H1 (cell line): ENCODE results near the gene CFDP1. TPM values are rescaled to one million over a fixed set of nuclear protein-coding genes. Genes with fewer than 3 reads are reported as not detected.

Source experiments
- CTCF ChIA-PET: fragments of 300-600 bp; sonication (Branson Sonifier 250); formaldehyde crosslinking; loops from one replicate; lab custom pipeline; 2021; ENCODE audit not compliant: partially characterized antibody; lab: Charles Lee
- POLR2A ChIA-PET: fragments of 300-600 bp; sonication (Branson Sonifier 250); formaldehyde crosslinking; loops from one replicate; lab custom pipeline; 2021; ENCODE audit warnings: inconsistent platforms; ENCODE audit not compliant: partially characterized antibody; lab: Charles Lee
- DNase-seq, 2 experiments: peaks; one replicate each; pipeline versions ENCODE4 v3.0.0 to v3.0.0-alpha.2; 2010 to 2022; ENCODE audit warnings: low spot score in 2 of 2, low read depth in 1 of 2, mixed read lengths in 1 of 2
- FAIRE-seq: peaks from 2 replicates; lab custom pipeline; 2011; peaks lifted over from hg19 to GRCh38; lab: Jason Lieb, UNC
- H2AFZ ChIP-seq: 2 replicates; pipeline ENCODE4 v1.8.1; 2012; ENCODE audit warnings: low read length, inconsistent platforms
- H2AK5ac ChIP-seq: 2 replicates; pipeline ENCODE4 v1.6.1; 2013; ENCODE audit warnings: low read depth, low read length
- H2BK120ac ChIP-seq: replicated peaks from 2 replicates; pipeline ENCODE3; 2013; ENCODE audit warnings: low read depth, low read length, inconsistent platforms
- H2BK12ac ChIP-seq: 2 replicates; pipeline ENCODE4 v1.6.1; 2013; ENCODE audit warnings: low read depth, low read length
- H2BK15ac ChIP-seq: 2 replicates; pipeline ENCODE4 v1.6.1; 2013; ENCODE audit warnings: low read length
- H2BK20ac ChIP-seq: 2 replicates; pipeline ENCODE4 v1.6.1; 2013; ENCODE audit warnings: low read length
- H2BK5ac ChIP-seq: 2 replicates; pipeline ENCODE4 v1.6.1; 2013; ENCODE audit warnings: low read depth, low read length
- H3K14ac ChIP-seq: 2 replicates; pipeline ENCODE4 v1.6.1; 2013; ENCODE audit warnings: inconsistent platforms; ENCODE audit not compliant: insufficient read length
- H3K18ac ChIP-seq: 2 replicates; pipeline ENCODE4 v1.6.1; 2013; ENCODE audit warnings: low read length; ENCODE audit errors: extremely low read depth
- H3K23ac ChIP-seq: 2 replicates; pipeline ENCODE4 v1.6.1; 2013; ENCODE audit warnings: inconsistent platforms; ENCODE audit not compliant: insufficient read length
- H3K23me2 ChIP-seq: 2 replicates; pipeline ENCODE4 v1.6.1; 2013; ENCODE audit warnings: low read depth, low read length
- H3K27ac ChIP-seq: 2 replicates; pipeline ENCODE4 v1.6.1; 2011; ENCODE audit warnings: low read depth, low read length, inconsistent platforms
- H3K27me3 ChIP-seq, 4 experiments: replicated peaks in 1 of 4; 1 replicate in 1 of 4; 2 replicates in 3 of 4; pipeline versions ENCODE4 v1.6.1 to v1.8.1; 2011 to 2013; ENCODE audit warnings: low read length in 3 of 4, mild to moderate bottlenecking in 3 of 4, inconsistent platforms in 2 of 4, mixed read lengths in 2 of 4, moderate library complexity in 1 of 4; ENCODE audit not compliant: control insufficient read depth in 3 of 4, insufficient read depth in 3 of 4; ENCODE audit errors: extremely low read depth in 1 of 4
- H3K36me3 ChIP-seq, 4 experiments: 2 replicates each; pipeline versions ENCODE4 v1.6.1 to v1.8.1; 2011 to 2013; ENCODE audit warnings: mild to moderate bottlenecking in 4 of 4, low read length in 3 of 4, moderate library complexity in 2 of 4, control low read depth in 1 of 4, inconsistent platforms in 1 of 4; ENCODE audit not compliant: insufficient read depth in 4 of 4, control insufficient read depth in 2 of 4
- H3K4ac ChIP-seq: replicated peaks from 2 replicates; pipeline ENCODE3; 2013; ENCODE audit warnings: low read length, low read depth, mixed read lengths, inconsistent platforms; ENCODE audit not compliant: insufficient read length
- H3K4me1 ChIP-seq, 4 experiments: replicated peaks in 1 of 4; 1 replicate in 1 of 4; 2 replicates in 3 of 4; pipeline versions ENCODE4 v1.6.1 to v1.8.1; 2011 to 2013; ENCODE audit warnings: low read length in 3 of 4, inconsistent platforms in 2 of 4, mixed read lengths in 1 of 4; ENCODE audit not compliant: insufficient read depth in 4 of 4, control insufficient read depth in 3 of 4
- H3K4me2 ChIP-seq, 2 experiments: 2 replicates each; pipeline versions ENCODE4 v1.6.1 to v1.8.1; 2011 to 2013; ENCODE audit warnings: low read depth in 2 of 2, low read length in 2 of 2, control low read depth in 1 of 2, inconsistent platforms in 1 of 2, mild to moderate bottlenecking in 1 of 2; ENCODE audit not compliant: insufficient read depth in 1 of 2
- H3K4me3 ChIP-seq, 4 experiments: fragments of 200-600, 300-600 bp in 1 of 4; sonication (generic), shearing (Covaris generic), sonication (Bioruptor Twin) in 1 of 4; 2 replicates each; pipeline versions ENCODE4 v1.5.1 to v1.8.1; 2011 to 2016; ENCODE audit warnings: low read length in 4 of 4, low read depth in 3 of 4, control low read depth in 2 of 4, inconsistent platforms in 2 of 4, mild to moderate bottlenecking in 2 of 4, mixed read lengths in 1 of 4, moderate library complexity in 1 of 4; ENCODE audit not compliant: insufficient read depth in 2 of 4; ENCODE audit errors: extremely low read depth in 1 of 4
- H3K56ac ChIP-seq: replicated peaks from 2 replicates; pipeline ENCODE3; 2013; ENCODE audit warnings: low read depth, mild to moderate bottlenecking, mixed read lengths, low read length, inconsistent platforms; ENCODE audit not compliant: insufficient read length
- H3K79me1 ChIP-seq: 2 replicates; pipeline ENCODE4 v1.6.1; 2013; ENCODE audit warnings: low read depth, low read length, control low read depth
- H3K79me2 ChIP-seq, 2 experiments: 2 replicates each; pipeline versions ENCODE4 v1.6.1 to v1.8.1; 2012 to 2013; ENCODE audit warnings: low read length in 2 of 2, mild to moderate bottlenecking in 2 of 2, inconsistent platforms in 1 of 2; ENCODE audit not compliant: insufficient read depth in 2 of 2, control insufficient read depth in 1 of 2
- H3K9ac ChIP-seq, 4 experiments: replicated peaks in 1 of 4; 1 replicate in 1 of 4; 2 replicates in 3 of 4; pipeline versions ENCODE4 v1.6.1 to v1.8.1; 2011 to 2013; ENCODE audit warnings: low read depth in 3 of 4, low read length in 3 of 4, control low read depth in 2 of 4, mild to moderate bottlenecking in 2 of 4, moderate library complexity in 2 of 4, inconsistent platforms in 1 of 4; ENCODE audit errors: extremely low read depth in 1 of 4
- H3K9me3 ChIP-seq, 2 experiments: 2 replicates each; pipeline versions ENCODE4 v1.6.1 to v1.8.1; 2012 to 2013; ENCODE audit warnings: mild to moderate bottlenecking in 2 of 2, moderate library complexity in 2 of 2, control low read depth in 1 of 2, inconsistent platforms in 1 of 2, low read depth in 1 of 2, low read length in 1 of 2, mixed read lengths in 1 of 2; ENCODE audit not compliant: insufficient read depth in 2 of 2
- H4K20me1 ChIP-seq, 2 experiments: replicated peaks in 1 of 2; 2 replicates each; pipeline versions ENCODE3 to v1.8.1; 2011 to 2013; ENCODE audit warnings: inconsistent platforms in 2 of 2, low read length in 2 of 2, mild to moderate bottlenecking in 1 of 2; ENCODE audit not compliant: insufficient read depth in 2 of 2, control insufficient read depth in 1 of 2
- H4K5ac ChIP-seq: 2 replicates; pipeline ENCODE4 v1.6.1; 2013; ENCODE audit warnings: low read length, low read depth, mixed read lengths, inconsistent platforms; ENCODE audit not compliant: insufficient read length
- H4K8ac ChIP-seq: 2 replicates; pipeline ENCODE4 v1.8.0; 2013; ENCODE audit warnings: mild to moderate bottlenecking, moderate library complexity, low read length, inconsistent platforms; ENCODE audit not compliant: insufficient read depth; ENCODE audit errors: extremely low read depth
- H4K91ac ChIP-seq: replicated peaks from 2 replicates; pipeline ENCODE3; 2013; ENCODE audit warnings: low read length, mixed read lengths, inconsistent platforms; ENCODE audit not compliant: insufficient read length
- CHD2 ChIP-seq: IDR thresholded peaks from 2 replicates; pipeline ENCODE4 v1.6.1; 2012; ENCODE audit warnings: low read length, improper control_type of control experiment
- KDM1A ChIP-seq: fragments of 200-600, 300-600 bp; sonication (generic); IDR thresholded peaks from 2 replicates; pipeline ENCODE4 v1.7.1; 2016; ENCODE audit warnings: mild to moderate bottlenecking, low read length, borderline replicate concordance
- KDM5A ChIP-seq: fragments of 200-600 bp; IDR thresholded peaks from 2 replicates; pipeline ENCODE4 v1.7.1; 2012; ENCODE audit warnings: mild to moderate bottlenecking, low read length, inconsistent platforms, mixed read lengths
- SAP30 ChIP-seq: fragments of 300-600 bp; sonication (generic); IDR thresholded peaks from 2 replicates; pipeline ENCODE4 v1.7.1; 2012; ENCODE audit warnings: low read length, moderate library complexity, mild to moderate bottlenecking, inconsistent platforms; ENCODE audit not compliant: insufficient read depth, insufficient replicate concordance
- SP2 ChIP-seq: IDR thresholded peaks from 2 replicates; pipeline ENCODE4 v1.6.1; 2012; ENCODE audit warnings: mild to moderate bottlenecking, low read length, inconsistent platforms
- TAF7 ChIP-seq: optimal IDR thresholded peaks from 2 replicates; pipeline ENCODE3; 2011; ENCODE audit warnings: low read depth, mild to moderate bottlenecking, inconsistent platforms, low read length, moderate library complexity, borderline replicate concordance
- WGBS, 2 experiments: shearing (Covaris generic) in 1 of 2; methylation state at CpG; one replicate each; pipeline versions ENCODE4 v1.1.6 to v1.1.7; 2013 to 2015; ENCODE audit warnings: low lambda C conversion rate in 2 of 2, mixed read lengths in 2 of 2, inconsistent platforms in 1 of 2, low coverage in 1 of 2, missing lambda C conversion rate in 1 of 2; ENCODE audit not compliant: insufficient replicate concordance in 2 of 2, insufficient coverage in 1 of 2, insufficient read length in 1 of 2; ENCODE audit errors: extremely low coverage in 1 of 2, missing lambda C conversion rate in 1 of 2; 5-methylcytosine and 5-hydroxymethylcytosine counted together
- polyA plus RNA-seq, 7 experiments: library from polyadenylated mRNA; depleted of rRNA in 3 of 7; stranded (reverse) in 5 of 7; unstranded in 2 of 7; fragments of >200 nt in 5 of 7; fragments of 200-250 nt in 2 of 7; gene quantifications; 1 replicate in 5 of 7; 2 replicates in 1 of 7; 4 replicates in 1 of 7; pipeline versions ENCODE4 v1.2.1 to v1.2.3, GENCODE V29; 2011 to 2013; ENCODE audit warnings: missing spikeins in 2 of 7, mixed read lengths in 2 of 7
- total RNA-seq: library from RNA; stranded (reverse); fragmentation: NEBNext Ultra II Directional; extraction: Animal tissue kit (Norgen Biotek cat#: 25700); gene quantifications from 2 replicates; pipeline ENCODE4 v1.2.1, GENCODE V29; 2021

Gene CFDP1
- total and polyA plus RNA-seq, 2 of the 8 experiments (the other 6 are each of a cell fraction or from before 2014, with no cell fraction given) = 25.5 to 77.3 TPM

DNA sequence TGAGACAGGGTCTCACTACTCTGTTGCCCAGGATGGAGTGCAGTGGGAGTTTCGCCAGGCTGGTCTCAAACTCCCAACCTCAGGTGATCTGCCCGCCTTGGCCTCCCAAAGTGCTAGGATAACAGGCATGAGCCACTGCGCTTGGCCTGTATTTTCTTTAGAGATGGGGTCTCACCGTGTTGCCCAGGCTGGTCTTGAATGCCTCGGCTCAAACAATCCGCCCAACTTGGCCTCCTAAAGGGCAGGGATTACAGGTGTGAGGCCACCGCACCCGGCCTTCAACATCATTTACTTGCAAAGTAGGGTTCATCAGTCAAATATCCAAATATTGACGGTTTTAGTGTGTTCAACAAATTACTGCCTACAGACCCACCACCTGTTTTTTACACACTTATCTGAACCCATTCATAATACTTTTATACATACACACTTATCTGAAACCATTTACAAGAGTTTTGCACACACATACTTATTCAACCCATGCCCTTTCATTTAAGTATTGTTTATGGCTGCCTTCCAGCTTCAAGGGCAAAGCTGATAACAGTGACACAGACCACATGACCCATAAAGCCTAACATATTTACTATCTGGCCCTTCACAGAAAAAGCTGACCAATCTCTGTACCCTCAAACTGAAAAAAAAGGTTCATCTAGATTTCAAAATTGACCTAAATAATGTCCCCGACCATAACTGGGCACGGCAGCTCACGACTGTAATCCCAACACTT, 19.3 kb upstream of the CFDP1 start:
- no peak overlapping the region for H2BK120ac ChIP-seq
- peaks cover 7 to 14% of the 10 kb centered on the region in 2 experiments for H4K20me1 ChIP-seq
- H3K36me3 ChIP-seq = peaks cover 0 to 14% (median 6%) of the 10 kb centered on the region in 4 experiments; a peak in 2 of 8 replicates
- no peak overlapping the region for H2AFZ ChIP-seq
- no peak overlapping the region for H4K91ac ChIP-seq
- no peaks in the 10 kb centered on the region for H3K9me3 ChIP-seq
- H4K5ac ChIP-seq = no peak overlapping the region
- no peak overlapping the region for H2BK5ac ChIP-seq
- H3K23ac ChIP-seq = no peak overlapping the region
- no peak overlapping the region for H3K4me3 ChIP-seq
- H3K4ac ChIP-seq = no peak overlapping the region
- 95% methylated on average over 12 of the region's 12 CpGs; no CpG with 5 or more reads in 1 of the 2 experiments for WGBS, 2 experiments
- H2BK15ac ChIP-seq = no peak overlapping the region
- no peak overlapping the region for H4K8ac ChIP-seq
- H3K79me1 ChIP-seq = peaks cover 6% of the 10 kb centered on the region
- TF ChIP-seq KDM5A (no peak), CHD2 (no peak), SP2 (no peak), SAP30 (no peak), KDM1A (no peak), TAF7 (no peak)
- peaks cover 9 to 63% of the 10 kb centered on the region in 2 experiments; a peak in 2 of 4 replicates for H3K79me2 ChIP-seq
- POLR2A ChIA-PET = interaction anchor here (1.3 to 1.9 kb wide), 4 partner anchors 13 to 57 kb away, joined by 3 to 5 read pairs (median 4); partner anchors contain the start of gene CFDP1
- CTCF ChIA-PET = interaction anchor here (0.9 to 2.2 kb wide), 4 partner anchors 13 to 245 kb away, joined by 4 to 15 read pairs (median 10); partner anchors contain the start of genes CTRB2 and TMEM170A
- H2BK12ac ChIP-seq = no peak overlapping the region
- H3K18ac ChIP-seq = no peak overlapping the region
- no peak for FAIRE-seq
- H3K56ac ChIP-seq = no peak overlapping the region
- H2BK20ac ChIP-seq = no peak overlapping the region
- H3K27ac ChIP-seq = no peak overlapping the region
- no peaks in the 10 kb centered on the region for H3K27me3 ChIP-seq
- H3K4me1 ChIP-seq = peaks cover 0 to 5% (median 2%) of the 10 kb centered on the region in 4 experiments; a peak in 4 of 7 replicates
- no peak overlapping the region for H3K4me2 ChIP-seq
- no peak overlapping the region for H3K14ac ChIP-seq
- no peak overlapping the region for H3K9ac ChIP-seq
- no peak for DNase-seq
- H2AK5ac ChIP-seq = no peak overlapping the region
- H3K23me2 ChIP-seq = no peaks in the 10 kb centered on the region
